Testis (tissue), 5 donors: ENCODE results near the gene LRRC31. TPM values are rescaled to one million over a fixed set of nuclear protein-coding genes. Genes with fewer than 3 reads are reported as not detected.

ENCODE experiments used
- DNase-seq: peaks from one replicate; pipeline ENCODE4 v3.0.0-alpha.2; 2019
- H3K27ac ChIP-seq, 2 donors: fragments of 200-600 bp; sonication (generic); one replicate each; pipeline ENCODE4 v1.5.1; 2019
- H3K27me3 ChIP-seq: fragments of 200-600 bp; sonication (generic); one replicate; pipeline ENCODE4 v1.5.1; 2019
- H3K36me3 ChIP-seq: fragments of 200-600 bp; sonication (generic); one replicate; pipeline ENCODE4 v1.5.1; 2017; ENCODE audit warnings: low read depth; ENCODE audit errors: missing control alignments
- H3K4me1 ChIP-seq: fragments of 200-600 bp; sonication (generic); one replicate; pipeline ENCODE4 v1.5.1; 2019
- H3K4me3 ChIP-seq, 2 donors: fragments of 200-600 bp; sonication (generic); one replicate each; pipeline ENCODE4 v1.5.1; 2017 to 2019
- H3K9me3 ChIP-seq: fragments of 200-600 bp; sonication (generic); one replicate; pipeline ENCODE4 v1.5.1; 2017
- CTCF ChIP-seq, 3 experiments: fragments of 450-650 bp in 2 of 3; fragments of 200-600 bp in 1 of 3; sonication (generic) in 1 of 3; IDR thresholded peaks; one replicate each; pipeline ENCODE4 v1.5.1; 2016 to 2019; ENCODE audit warnings: antibody characterized with exemption in 3 of 3, mild to moderate bottlenecking in 2 of 3, moderate library complexity in 1 of 3
- POLR2A ChIP-seq: fragments of 450-650 bp; IDR thresholded peaks from one replicate; pipeline ENCODE4 v1.6.1; 2017; ENCODE audit warnings: antibody characterized with exemption, mild to moderate bottlenecking, moderate library complexity
- WGBS, 2 donors: methylation state at CpG; one replicate each; pipeline ENCODE4 v1.1.5; 2018; 5-methylcytosine and 5-hydroxymethylcytosine counted together
- intact Hi-C: fragments of 100-400 bp; cut with DNase I; formaldehyde crosslinking; loops from one replicate; pipeline ENCODE4 v1.15.1; 2023; ENCODE audit warnings: low total_unique reads
- long read RNA-seq, 2 donors: transcript quantifications; one replicate each; lab custom pipeline, GENCODE V29; 2026
- polyA plus RNA-seq: library from polyadenylated mRNA; stranded (reverse); fragments of 350-450 nt; fragmentation: Illumina TruSeq; extraction: RNeasy Lipid Tissue Mini Kit (QIAGEN cat#74804); gene quantifications from one replicate; pipeline ENCODE4 v1.2.3, GENCODE V29; 2014; ENCODE audit warnings: low read depth, low replicate concordance; ENCODE audit not compliant: insufficient read depth
- total RNA-seq, 2 donors: library from RNA; depleted of rRNA; stranded (reverse); fragments of >200 nt; gene quantifications; one replicate each; pipeline ENCODE4 v1.2.3, GENCODE V29; 2016

The LRRC31 gene
- total RNA-seq, result under 1 TPM; 0.19 to 0.24 TPM
- polyA plus RNA-seq, result 0.15 TPM
- long read RNA-seq, donor 1, result 0 reads
- long read RNA-seq, donor 2, result 0 reads

- Histone ChIP-seq H3K4me1 (no peaks in the 10 kb centered on the region), H3K36me3 (no peaks in the 10 kb centered on the region), H3K4me3 (no peak within 1 kb of the TSS), H3K9me3 (no peaks in the 10 kb centered on the region), H3K27me3 (no peaks in the 10 kb centered on the region), H3K27ac (no peak within 1 kb of the TSS)
- intact Hi-C loops, result no loop called here
- no peak for TF ChIP-seq POLR2A
- TF ChIP-seq CTCF (IDR thresholded peaks at IDR 0.05), result no peak
- WGBS, 2 donors, result 78 to 81% methylated on average over 2 of the region's 2 CpGs
- DNase-seq, result no peak
These were observed at the start of gene LRRC31 for GRCh38 chr3:169869484-169870220. Gene LRRC31 (minus strand): TSS chr3:169869935. CDS start chr3:169869807, 128 bp downstream.

GRCh38 chr3:169914321-169914720 is 44.6 kb upstream of the LRRC31 start:
- WGBS, 2 donors, result 65 to 78% methylated on average over 2 of the region's 2 CpGs
- intact Hi-C loops, result no loop called here

GRCh38 chr3:169913323-169913722 is 43.6 kb upstream of the LRRC31 start:
- H3K9me3 ChIP-seq, result no peaks in the 10 kb centered on the region
- no peaks in the 10 kb centered on the region for H3K36me3 ChIP-seq
- no peaks in the 10 kb centered on the region for H3K4me1 ChIP-seq
- DNase-seq, result no peak
- 89 to 91% methylated on average over 3 of the region's 3 CpGs for WGBS, 2 donors
- intact Hi-C loops, result no loop called here
- TF ChIP-seq POLR2A, result no peak
- no peak for TF ChIP-seq CTCF (IDR thresholded peaks at IDR 0.05)
- H3K27me3 ChIP-seq, result no peaks in the 10 kb centered on the region
- H3K27ac ChIP-seq, result no peak overlapping the region
- H3K4me3 ChIP-seq, result no peak overlapping the region

More at GRCh38 chr3:169914321-169914720, 44.6 kb upstream of the LRRC31 start:
- Histone ChIP-seq H3K4me1 (no peaks in the 10 kb centered on the region), H3K27me3 (no peaks in the 10 kb centered on the region), H3K9me3 (no peaks in the 10 kb centered on the region), H3K4me3 (no peak overlapping the region), H3K36me3 (no peaks in the 10 kb centered on the region), H3K27ac (no peak overlapping the region)
- no peak for DNase-seq
- TF ChIP-seq CTCF (IDR thresholded peaks at IDR 0.05), result no peak
- TF ChIP-seq POLR2A, result no peak

GRCh38 chr3:169911272-169911671 is 41.5 kb upstream of the LRRC31 start, which contains the start of gene SAMD7:
Gene SAMD7 (plus strand): TSS chr3:169911572. CDS start chr3:169919499, 7,927 bp downstream.
- H3K4me3 ChIP-seq, result no peak within 1 kb of the TSS
- no peak within 1 kb of the TSS for H3K27ac ChIP-seq
- H3K9me3 ChIP-seq, result no peaks in the 10 kb centered on the region
- H3K4me1 ChIP-seq, result no peaks in the 10 kb centered on the region
- TF ChIP-seq POLR2A (no peak), CTCF (IDR thresholded peaks at IDR 0.05) (no peak)
- no peaks in the 10 kb centered on the region for H3K36me3 ChIP-seq
- no peak for DNase-seq
- 94 to 97% methylated on average over 1 of the region's 1 CpG for WGBS, 2 donors
- intact Hi-C loops, result no loop called here
- H3K27me3 ChIP-seq, result no peaks in the 10 kb centered on the region
